ENCODE data around the gene SLC22A13.
"Not testable (repeated sequence)": the region's sequence is repeated elsewhere in the genome, so short reads cannot be mapped to it uniquely, and the experiment has no call there.

SLC22A13 gene

DNA sequence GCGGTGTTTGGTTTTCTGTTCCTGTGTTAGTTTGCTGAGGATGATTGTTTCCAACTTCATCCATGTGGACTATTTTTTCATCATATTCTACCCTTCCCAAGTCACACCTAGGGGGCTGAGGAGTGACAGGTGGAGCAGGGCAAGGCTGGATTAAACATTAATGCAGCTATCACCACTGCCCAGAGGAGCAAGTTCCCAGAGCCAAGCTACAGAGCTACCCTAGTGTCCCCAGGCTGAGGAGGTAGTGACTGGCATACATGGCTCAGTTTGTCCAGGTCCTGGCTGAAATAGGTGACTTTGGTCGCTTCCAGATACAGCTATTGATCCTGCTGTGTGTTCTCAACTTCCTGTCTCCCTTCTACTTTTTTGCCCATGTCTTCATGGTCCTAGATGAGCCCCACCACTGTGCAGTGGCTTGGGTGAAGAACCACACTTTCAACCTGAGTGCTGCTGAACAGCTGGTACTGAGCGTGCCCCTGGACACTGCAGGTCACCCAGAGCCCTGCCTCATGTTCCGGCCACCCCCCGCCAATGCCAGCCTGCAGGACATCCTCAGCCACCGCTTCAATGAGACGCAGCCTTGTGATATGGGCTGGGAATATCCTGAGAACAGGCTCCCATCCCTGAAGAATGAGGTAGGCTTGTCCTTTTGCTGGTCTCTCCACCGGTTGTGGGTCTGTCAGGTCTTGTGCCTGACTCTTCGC is at the start of gene SLC22A13:
Gene SLC22A13 (plus strand): TSS at position 209 of the 704 bp plus-strand sequence. CDS start 49 bp downstream, at position 258.
- DNase-seq: no peak

DNA sequence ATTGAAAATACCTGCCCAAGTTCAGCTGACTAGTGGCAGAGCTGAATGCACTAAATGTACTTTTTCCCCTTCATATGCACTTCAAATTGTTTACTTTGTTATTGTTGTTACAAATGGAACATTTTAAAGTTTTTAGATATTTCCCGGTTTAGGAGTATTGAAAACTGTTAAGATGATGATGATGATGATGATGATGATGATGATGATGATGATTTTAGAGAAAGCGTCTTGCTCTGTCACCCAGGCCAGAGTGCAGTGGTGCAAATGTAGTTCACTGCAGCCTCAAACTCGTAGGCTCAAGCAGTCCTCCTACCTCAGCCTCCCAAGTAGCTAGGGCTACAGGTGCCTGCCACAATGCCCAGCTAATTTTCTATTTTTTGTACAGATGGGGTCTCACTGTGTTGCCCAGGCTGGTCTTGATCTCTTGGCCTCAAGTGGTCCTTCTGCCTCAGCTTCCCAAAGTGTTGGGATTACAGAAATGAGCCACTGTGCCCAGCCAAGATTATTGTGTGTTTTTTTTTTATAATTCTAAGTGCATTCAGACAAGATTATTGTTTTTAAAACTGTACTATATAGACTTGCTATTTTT is 45.9 kb upstream of the SLC22A13 start:
- no peak for DNase-seq

- no peak for DNase-seq
Measured at GRCh38 chr3:38221005-38221404, 44.6 kb upstream of the SLC22A13 start.

GRCh38 chr3:38222032-38222634 is 43.5 kb upstream of the SLC22A13 start:
- no peak for DNase-seq

GRCh38 chr3:38224357-38224756 is 41.3 kb upstream of the SLC22A13 start:
- DNase-seq: no peak

DNA sequence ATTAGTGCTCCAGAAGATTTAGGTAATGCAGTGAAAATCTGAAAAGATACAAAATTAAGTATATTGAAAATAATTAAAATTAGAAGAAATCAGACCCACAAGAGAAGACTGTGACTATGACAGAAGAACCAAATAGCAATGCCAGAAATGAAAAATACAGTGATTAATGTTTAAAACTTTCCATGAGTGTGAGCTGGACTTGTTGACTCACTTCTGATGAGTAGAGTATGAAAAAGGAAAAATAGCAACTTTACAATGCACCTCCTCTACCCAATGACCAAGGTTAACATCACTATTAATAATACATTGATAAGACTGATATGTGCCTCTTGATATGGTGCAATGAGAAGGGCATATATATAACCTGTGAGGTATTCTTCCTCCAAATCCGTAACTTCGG is 39.3 kb upstream of the SLC22A13 start:
- DNase-seq: no peak

- no peak for DNase-seq
Measured at GRCh38 chr3:38227989-38228388, 37.6 kb upstream of the SLC22A13 start.

DNA sequence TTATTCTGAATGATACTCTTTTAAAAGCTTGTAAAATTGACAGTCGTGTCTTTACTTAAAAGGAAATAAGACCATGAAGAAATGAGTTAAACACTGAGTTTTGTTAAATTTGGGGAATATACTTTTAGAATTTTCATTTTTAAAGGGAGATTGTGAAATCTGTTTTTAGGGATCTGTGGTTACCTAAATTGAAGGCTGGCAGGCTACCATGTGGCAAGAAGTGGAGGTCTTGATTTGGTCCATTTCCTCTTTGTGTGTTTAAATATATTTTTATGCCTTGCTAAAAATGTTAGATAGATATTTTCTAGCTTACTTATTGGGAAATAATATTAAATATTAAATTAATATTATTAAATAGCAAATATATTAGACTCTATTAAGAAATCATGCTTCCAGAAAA is 36.6 kb upstream of the SLC22A13 start:
- DNase-seq: no peak

GRCh38 chr3:38232701-38233100 is 32.9 kb upstream of the SLC22A13 start:
- no peak for DNase-seq

DNA sequence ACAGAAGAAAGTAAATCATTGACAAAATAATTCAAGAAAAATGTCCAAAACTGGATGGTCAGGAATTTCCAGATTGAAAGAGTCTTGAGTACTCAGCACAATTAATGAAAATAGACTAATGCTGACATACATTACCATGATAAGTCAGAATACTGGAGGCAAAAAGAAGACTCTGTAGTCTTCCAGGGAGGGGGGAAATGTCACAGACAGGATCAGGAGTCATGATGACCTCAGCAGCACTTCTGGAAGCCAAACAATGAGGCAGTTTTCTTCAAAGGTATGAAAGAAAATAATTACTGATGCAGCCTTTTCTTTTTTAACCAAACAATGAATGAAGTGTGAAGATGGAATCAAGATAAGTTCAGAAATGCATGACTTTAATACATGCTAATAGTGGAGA is 30.1 kb upstream of the SLC22A13 start:
- no peak for DNase-seq

DNA sequence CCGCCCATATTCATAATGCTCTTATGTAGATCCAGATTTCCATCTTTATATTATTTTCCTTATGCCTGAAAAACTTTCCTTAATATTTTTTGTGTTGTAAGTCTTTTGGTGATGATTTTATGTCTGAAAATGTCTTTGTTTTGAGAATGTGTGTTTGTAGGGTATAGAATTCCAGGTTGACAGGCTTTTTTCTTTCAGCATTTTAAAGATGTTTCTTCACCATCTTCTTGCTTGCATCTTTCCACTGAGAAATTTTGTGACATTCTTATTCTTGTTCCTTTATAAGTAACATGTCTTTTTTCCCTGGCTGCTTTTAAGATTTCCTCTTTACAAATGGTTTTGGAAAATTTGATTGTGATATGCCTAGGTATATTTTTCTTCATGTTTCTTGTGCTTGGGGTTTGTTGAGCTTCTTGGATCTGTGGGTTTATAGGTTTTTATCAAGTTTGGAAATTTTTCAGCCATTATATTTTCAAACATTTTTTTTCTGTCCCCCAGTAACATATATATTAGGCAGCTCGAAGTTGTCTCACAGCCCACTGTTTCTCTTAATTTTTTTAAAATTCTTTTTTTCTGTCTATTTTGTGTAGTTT is 27.1 kb upstream of the SLC22A13 start:
- no peak for DNase-seq

DNA sequence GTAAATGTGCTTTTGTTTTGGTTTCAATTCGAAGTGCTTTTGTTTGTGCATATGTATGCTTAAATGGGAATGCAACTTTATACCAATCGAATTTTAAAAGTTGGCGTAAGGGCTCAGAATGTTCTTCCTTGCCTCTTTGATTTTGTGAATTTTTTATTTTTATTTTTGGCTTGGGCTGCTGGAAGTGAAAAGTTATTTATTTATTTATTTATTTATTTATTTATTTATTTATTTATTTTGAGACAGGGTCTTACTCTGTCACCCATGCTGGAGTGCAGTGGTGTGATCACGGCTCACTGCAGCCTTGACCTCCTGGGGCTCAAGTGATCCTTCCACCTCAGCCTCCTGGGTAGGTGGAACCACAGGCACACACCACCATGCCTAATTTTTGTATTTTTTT is 22.8 kb upstream of the SLC22A13 start:
- not testable (repeated sequence) for DNase-seq

DNA sequence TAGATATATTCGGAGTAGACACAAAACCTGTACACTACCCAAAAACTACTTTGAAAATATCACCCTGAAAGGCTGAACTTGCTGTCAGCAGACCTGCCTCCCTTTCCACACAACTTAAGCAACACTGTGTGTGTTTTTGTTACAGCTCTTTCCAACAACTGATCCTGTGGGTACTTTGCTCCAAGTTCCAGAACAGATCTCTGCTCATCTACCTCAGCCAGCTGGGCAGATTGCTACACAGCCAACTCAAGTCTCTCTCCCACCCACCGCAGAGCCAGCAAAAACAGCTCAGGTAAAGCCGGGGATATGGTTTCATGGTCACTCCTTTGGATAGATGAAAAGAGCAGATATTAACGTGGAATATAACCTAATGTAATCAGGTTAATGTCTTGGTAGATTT is 19.7 kb upstream of the SLC22A13 start:
- DNase-seq: no peak

GRCh38 chr3:38247366-38248035 is 18.1 kb upstream of the SLC22A13 start:
- DNase-seq: no peak

GRCh38 chr3:38250198-38250597 is 15.4 kb upstream of the SLC22A13 start:
- DNase-seq: no peak

GRCh38 chr3:38251197-38251596 is 14.4 kb upstream of the SLC22A13 start:
- DNase-seq: no peak

GRCh38 chr3:38253704-38254103 is 11.9 kb upstream of the SLC22A13 start:
- no peak for DNase-seq

DNA sequence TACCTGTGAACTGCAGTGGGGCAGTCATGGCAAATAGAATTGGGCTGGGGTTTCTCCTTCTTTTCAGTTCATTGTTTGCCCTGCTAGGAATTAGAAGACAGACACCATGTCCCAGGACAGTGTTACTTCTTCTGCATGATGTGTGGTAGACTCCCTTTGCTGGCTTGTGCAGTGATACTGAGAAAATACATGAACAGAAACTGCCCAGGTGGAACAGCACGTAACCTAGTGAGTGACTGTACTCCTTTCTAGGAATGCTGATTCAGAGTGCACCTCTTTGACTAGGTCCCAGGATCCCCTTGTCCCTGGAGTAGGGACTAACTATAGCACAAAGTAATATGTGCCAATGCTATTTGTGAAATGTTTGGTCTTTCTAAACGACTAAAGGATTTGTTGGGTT is 10.7 kb upstream of the SLC22A13 start:
- no peak for DNase-seq

GRCh38 chr3:38255627-38256026 is 10.0 kb upstream of the SLC22A13 start:
- no peak for DNase-seq

DNA sequence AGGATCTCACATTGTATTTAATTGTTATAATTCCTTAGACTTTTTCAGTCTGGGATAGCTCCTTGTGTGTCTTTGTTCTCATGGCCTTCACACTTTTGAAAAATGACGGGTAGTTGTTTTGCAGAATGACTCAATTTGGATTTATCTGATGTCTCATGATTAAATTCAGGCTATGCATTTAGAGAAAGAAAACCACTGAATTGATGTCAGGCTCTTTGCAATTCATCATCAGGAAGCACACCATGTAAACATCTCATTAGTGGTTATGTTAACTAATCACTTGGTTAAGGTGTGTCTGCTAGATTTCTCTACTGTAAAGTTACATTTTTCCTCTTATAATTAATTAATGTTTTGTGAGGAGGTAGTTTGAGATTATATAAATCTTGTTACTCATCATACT is 8.0 kb upstream of the SLC22A13 start:
- no peak for DNase-seq

DNA sequence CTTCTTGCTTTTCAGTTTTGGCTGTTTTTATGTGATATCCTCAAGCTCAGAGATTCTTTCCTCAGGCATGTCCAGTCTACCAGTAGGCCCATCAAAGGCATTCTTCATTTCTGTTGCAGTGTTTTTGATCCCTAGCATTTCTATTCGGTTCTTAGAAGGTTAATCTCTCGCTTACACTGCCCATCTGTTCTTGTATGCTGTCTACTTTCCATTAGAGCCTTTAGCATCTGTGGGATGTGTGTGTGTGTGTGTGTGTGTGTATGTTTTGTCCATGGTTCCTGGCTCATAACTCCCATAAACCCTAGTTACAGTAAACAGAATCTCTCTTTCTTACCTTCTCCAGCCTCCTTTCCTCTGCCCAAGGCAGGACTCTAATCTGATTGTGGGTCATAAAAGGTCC is 5.1 kb upstream of the SLC22A13 start:
- DNase-seq: no peak

DNA sequence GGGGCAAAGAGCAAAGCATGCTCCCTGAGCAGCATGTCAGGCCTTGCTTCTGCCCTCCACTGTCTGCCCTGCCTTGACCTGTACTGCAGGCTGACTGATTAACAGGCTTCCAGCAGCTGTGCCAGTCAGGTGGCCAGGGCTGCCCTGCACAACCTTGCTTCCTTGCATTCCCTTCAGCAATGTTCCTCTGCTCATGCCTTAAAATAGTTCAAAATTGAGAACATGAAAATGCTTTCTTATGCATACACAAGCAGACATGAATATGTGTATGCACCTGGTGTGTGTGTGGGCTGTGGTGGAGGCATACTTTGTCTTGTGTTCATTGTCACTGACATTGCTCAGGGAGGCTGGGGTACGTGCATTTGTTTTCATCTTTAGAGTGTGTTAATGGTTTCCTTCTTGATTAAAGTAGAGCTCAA is 1.2 kb upstream of the SLC22A13 start:
- DNase-seq: no peak

- DNase-seq: no peak
Measured at GRCh38 chr3:38264779-38265178, 833 bp upstream of the SLC22A13 start.

Data from right forelimb (tissue), 1 donor.